ENCODE measurements around the gene CAPSL.
A peak's percentile ranks its signal among the peaks of the same experiment; 100 is the strongest.

Gene CAPSL

GRCh38 chr5:35939639-35940038, 1.2 kb upstream of the CAPSL start:
- Histone ChIP-seq H3K9ac (ENCODE audit: low read depth, low read length) (no peak overlapping the region), H3K4me3 (ENCODE audit: low read depth, low read length) (no peak overlapping the region), H3K4me1 (ENCODE audit: control insufficient read depth, insufficient read depth, low read length) (no peaks in the 10 kb centered on the region), H3K9me3 (ENCODE audit: control insufficient read depth, insufficient read depth, low read length) (no peaks in the 10 kb centered on the region), H3K36me3 (ENCODE audit: control insufficient read depth, insufficient read depth, low read length) (no peaks in the 10 kb centered on the region), H3K27me3 (ENCODE audit: control insufficient read depth, insufficient read depth, low read length) (peaks cover 9% of the 10 kb centered on the region)

GRCh38 chr5:35926389-35927051, 11.9 kb downstream of the CAPSL start:
- H3K9ac ChIP-seq (ENCODE audit: low read depth, low read length): no peak overlapping the region
- H3K9me3 ChIP-seq (ENCODE audit: control insufficient read depth, insufficient read depth, low read length): no peaks in the 10 kb centered on the region
- H3K4me3 ChIP-seq (ENCODE audit: low read depth, low read length): peak overlapping the region; percentile 14
- H3K36me3 ChIP-seq (ENCODE audit: control insufficient read depth, insufficient read depth, low read length): no peaks in the 10 kb centered on the region
- H3K4me1 ChIP-seq (ENCODE audit: control insufficient read depth, insufficient read depth, low read length): no peaks in the 10 kb centered on the region
- H3K27me3 ChIP-seq (ENCODE audit: control insufficient read depth, insufficient read depth, low read length): peaks cover 54% of the 10 kb centered on the region

- no peaks in the 10 kb centered on the region for H3K4me1 ChIP-seq (ENCODE audit: control insufficient read depth, insufficient read depth, low read length)
- no peaks in the 10 kb centered on the region for H3K36me3 ChIP-seq (ENCODE audit: control insufficient read depth, insufficient read depth, low read length)
- H3K9ac ChIP-seq (ENCODE audit: low read depth, low read length): no peak overlapping the region
- peak overlapping the region; percentile 19 for H3K4me3 ChIP-seq (ENCODE audit: low read depth, low read length)
- no peaks in the 10 kb centered on the region for H3K9me3 ChIP-seq (ENCODE audit: control insufficient read depth, insufficient read depth, low read length)
- H3K27me3 ChIP-seq (ENCODE audit: control insufficient read depth, insufficient read depth, low read length): peaks cover 58% of the 10 kb centered on the region
These were observed 13.3 kb downstream of the CAPSL start for GRCh38 chr5:35924950-35925722.

- no peaks in the 10 kb centered on the region for H3K9me3 ChIP-seq (ENCODE audit: control insufficient read depth, insufficient read depth, low read length)
- peaks cover 58% of the 10 kb centered on the region for H3K27me3 ChIP-seq (ENCODE audit: control insufficient read depth, insufficient read depth, low read length)
- H3K4me1 ChIP-seq (ENCODE audit: control insufficient read depth, insufficient read depth, low read length): no peaks in the 10 kb centered on the region
- H3K4me3 ChIP-seq (ENCODE audit: low read depth, low read length): no peak overlapping the region
- H3K9ac ChIP-seq (ENCODE audit: low read depth, low read length): no peak overlapping the region
- no peaks in the 10 kb centered on the region for H3K36me3 ChIP-seq (ENCODE audit: control insufficient read depth, insufficient read depth, low read length)
These were observed 14.1 kb downstream of the CAPSL start for GRCh38 chr5:35924122-35924949.

GRCh38 chr5:35922468-35922867, 16.0 kb downstream of the CAPSL start:
- H3K4me1 ChIP-seq (ENCODE audit: control insufficient read depth, insufficient read depth, low read length): no peaks in the 10 kb centered on the region
- no peaks in the 10 kb centered on the region for H3K36me3 ChIP-seq (ENCODE audit: control insufficient read depth, insufficient read depth, low read length)
- H3K27me3 ChIP-seq (ENCODE audit: control insufficient read depth, insufficient read depth, low read length): peaks cover 52% of the 10 kb centered on the region
- H3K9ac ChIP-seq (ENCODE audit: low read depth, low read length): no peak overlapping the region
- H3K4me3 ChIP-seq (ENCODE audit: low read depth, low read length): no peak overlapping the region
- H3K9me3 ChIP-seq (ENCODE audit: control insufficient read depth, insufficient read depth, low read length): no peaks in the 10 kb centered on the region

- Histone ChIP-seq H3K27me3 (ENCODE audit: control insufficient read depth, insufficient read depth, low read length) (peaks cover 46% of the 10 kb centered on the region), H3K36me3 (ENCODE audit: control insufficient read depth, insufficient read depth, low read length) (no peaks in the 10 kb centered on the region), H3K4me3 (ENCODE audit: low read depth, low read length) (no peak overlapping the region), H3K9ac (ENCODE audit: low read depth, low read length) (no peak overlapping the region), H3K4me1 (ENCODE audit: control insufficient read depth, insufficient read depth, low read length) (no peaks in the 10 kb centered on the region), H3K9me3 (ENCODE audit: control insufficient read depth, insufficient read depth, low read length) (no peaks in the 10 kb centered on the region)
These were observed 16.5 kb downstream of the CAPSL start for GRCh38 chr5:35921930-35922329.

- Histone ChIP-seq H3K36me3 (ENCODE audit: control insufficient read depth, insufficient read depth, low read length) (no peaks in the 10 kb centered on the region), H3K9me3 (ENCODE audit: control insufficient read depth, insufficient read depth, low read length) (no peaks in the 10 kb centered on the region), H3K9ac (ENCODE audit: low read depth, low read length) (no peak overlapping the region), H3K4me3 (ENCODE audit: low read depth, low read length) (no peak overlapping the region), H3K27me3 (ENCODE audit: control insufficient read depth, insufficient read depth, low read length) (peaks cover 38% of the 10 kb centered on the region), H3K4me1 (ENCODE audit: control insufficient read depth, insufficient read depth, low read length) (no peaks in the 10 kb centered on the region)
These were observed 17.5 kb downstream of the CAPSL start for GRCh38 chr5:35920890-35921289.

- Histone ChIP-seq H3K27me3 (ENCODE audit: control insufficient read depth, insufficient read depth, low read length) (peaks cover 21% of the 10 kb centered on the region), H3K4me3 (ENCODE audit: low read depth, low read length) (no peak overlapping the region), H3K4me1 (ENCODE audit: control insufficient read depth, insufficient read depth, low read length) (no peaks in the 10 kb centered on the region)
These were observed 19.2 kb downstream of the CAPSL start for GRCh38 chr5:35919191-35919590.

GRCh38 chr5:35908814-35909213, 29.6 kb downstream of the CAPSL start:
- H3K27me3 ChIP-seq (ENCODE audit: control insufficient read depth, insufficient read depth, low read length): no peaks in the 10 kb centered on the region
- peaks cover 5% of the 10 kb centered on the region for H3K9me3 ChIP-seq (ENCODE audit: control insufficient read depth, insufficient read depth, low read length)
- no peak overlapping the region for H3K4me3 ChIP-seq (ENCODE audit: low read depth, low read length)
- no peaks in the 10 kb centered on the region for H3K4me1 ChIP-seq (ENCODE audit: control insufficient read depth, insufficient read depth, low read length)
- H3K9ac ChIP-seq (ENCODE audit: low read depth, low read length): no peak overlapping the region
- H3K36me3 ChIP-seq (ENCODE audit: control insufficient read depth, insufficient read depth, low read length): no peaks in the 10 kb centered on the region

More at GRCh38 chr5:35919191-35919590, 19.2 kb downstream of the CAPSL start:
- Histone ChIP-seq H3K9me3 (ENCODE audit: control insufficient read depth, insufficient read depth, low read length) (no peaks in the 10 kb centered on the region), H3K36me3 (ENCODE audit: control insufficient read depth, insufficient read depth, low read length) (no peaks in the 10 kb centered on the region), H3K9ac (ENCODE audit: low read depth, low read length) (no peak overlapping the region)

GRCh38 chr5:35908228-35908627, 30.2 kb downstream of the CAPSL start:
- Histone ChIP-seq H3K9ac (ENCODE audit: low read depth, low read length) (no peak overlapping the region), H3K4me1 (ENCODE audit: control insufficient read depth, insufficient read depth, low read length) (no peaks in the 10 kb centered on the region), H3K9me3 (ENCODE audit: control insufficient read depth, insufficient read depth, low read length) (peaks cover 5% of the 10 kb centered on the region), H3K4me3 (ENCODE audit: low read depth, low read length) (no peak overlapping the region), H3K36me3 (ENCODE audit: control insufficient read depth, insufficient read depth, low read length) (no peaks in the 10 kb centered on the region), H3K27me3 (ENCODE audit: control insufficient read depth, insufficient read depth, low read length) (no peaks in the 10 kb centered on the region)

GRCh38 chr5:35904443-35905132, 33.8 kb downstream of the CAPSL start:
- no peak overlapping the region for H3K4me3 ChIP-seq (ENCODE audit: low read depth, low read length)
- no peak overlapping the region for H3K9ac ChIP-seq (ENCODE audit: low read depth, low read length)
- no peaks in the 10 kb centered on the region for H3K36me3 ChIP-seq (ENCODE audit: control insufficient read depth, insufficient read depth, low read length)
- no peaks in the 10 kb centered on the region for H3K4me1 ChIP-seq (ENCODE audit: control insufficient read depth, insufficient read depth, low read length)
- no peaks in the 10 kb centered on the region for H3K27me3 ChIP-seq (ENCODE audit: control insufficient read depth, insufficient read depth, low read length)
- H3K9me3 ChIP-seq (ENCODE audit: control insufficient read depth, insufficient read depth, low read length): no peaks in the 10 kb centered on the region

All from iPS-15b (cell line).